Prostate gland (tissue), 2 donors: ENCODE measurements around the gene DBH.

Experiments
- CTCF ChIP-seq, 4 experiments: fragments of 200-600 bp in 2 of 4; fragments of 450-650 bp in 2 of 4; sonication (generic) in 2 of 4; IDR thresholded peaks; 1 replicate in 3 of 4; 2 replicates in 1 of 4; pipeline ENCODE4 v1.5.1; 2016 to 2019; ENCODE audit warnings: antibody characterized with exemption in 4 of 4, mild to moderate bottlenecking in 2 of 4, moderate library complexity in 2 of 4
- POLR2A ChIP-seq: fragments of 450-650 bp; IDR thresholded peaks from one replicate; pipeline ENCODE4 v1.6.1; 2016; ENCODE audit warnings: antibody characterized with exemption, mild to moderate bottlenecking
- POLR2AphosphoS5 ChIP-seq: sonication (generic); formaldehyde crosslinking; IDR thresholded peaks from one replicate; pipeline ENCODE4 v1.6.1; 2017; ENCODE audit warnings: antibody characterized with exemption

- no peak for TF ChIP-seq CTCF (IDR thresholded peaks at IDR 0.05)
- TF ChIP-seq POLR2A, result no peak
- no peak for TF ChIP-seq POLR2AphosphoS5
These were observed 48.7 kb upstream of the DBH start for GRCh38 chr9:133587466-133587865.
